HG02884 (cell line): Measurements from ENCODE around the gene SLC26A2.
A peak's percentile ranks its signal among the peaks of the same experiment; 100 is the strongest.
"Not testable (repeated sequence)": the region's sequence is repeated elsewhere in the genome, so short reads cannot be mapped to it uniquely, and the experiment has no call there.

Source experiments
- ATAC-seq: cut with Tn5 transposase; IDR thresholded peaks from one replicate; pipeline ENCODE4 v1.9.1; 2021; ENCODE audit warnings: mild to moderate bottlenecking, moderate library complexity; ENCODE audit not compliant: unreplicated experiment

Gene SLC26A2

GRCh38 chr5:150000990-150001659 lies 40.6 kb downstream of the SLC26A2 start:
- no peak for ATAC-seq

GRCh38 chr5:150001660-150002486 lies 41.3 kb downstream of the SLC26A2 start:
- peak; percentile 54 for ATAC-seq

GRCh38 chr5:150006318-150006717 lies 45.8 kb downstream of the SLC26A2 start:
- ATAC-seq, result no peak

GRCh38 chr5:150007050-150007449 lies 46.5 kb downstream of the SLC26A2 start:
- no peak for ATAC-seq

- ATAC-seq, result no peak
These were observed 49.3 kb downstream of the SLC26A2 start for GRCh38 chr5:150009671-150010387.

GRCh38 chr5:150013931-150014330 lies 53.4 kb downstream of the SLC26A2 start:
- no peak for ATAC-seq

GRCh38 chr5:150014456-150014855 lies 53.9 kb downstream of the SLC26A2 start:
- ATAC-seq, result no peak

- no peak for ATAC-seq
These were observed 54.9 kb downstream of the SLC26A2 start for GRCh38 chr5:150015415-150015814.

GRCh38 chr5:150016537-150016936 lies 56.0 kb downstream of the SLC26A2 start:
- no peak for ATAC-seq

- ATAC-seq, result no peak
These were observed 56.9 kb downstream of the SLC26A2 start for GRCh38 chr5:150017226-150018005.

- ATAC-seq, result no peak
These were observed 59.7 kb downstream of the SLC26A2 start for GRCh38 chr5:150020249-150020648.

- no peak for ATAC-seq
These were observed 61.1 kb downstream of the SLC26A2 start for GRCh38 chr5:150021491-150022157.

- ATAC-seq, result no peak
These were observed 61.6 kb downstream of the SLC26A2 start for GRCh38 chr5:150022158-150022531.

GRCh38 chr5:150022681-150023080 lies 62.1 kb downstream of the SLC26A2 start:
- ATAC-seq, result no peak

GRCh38 chr5:150023136-150023535 lies 62.6 kb downstream of the SLC26A2 start:
- no peak for ATAC-seq

- no peak for ATAC-seq
These were observed 63.9 kb downstream of the SLC26A2 start for GRCh38 chr5:150024346-150024984.

- no peak for ATAC-seq
These were observed 66.2 kb downstream of the SLC26A2 start for GRCh38 chr5:150026682-150027172.

- not testable (repeated sequence) for ATAC-seq
These were observed 67.5 kb downstream of the SLC26A2 start for GRCh38 chr5:150028047-150028446.

GRCh38 chr5:150033334-150033733 lies 72.8 kb downstream of the SLC26A2 start:
- ATAC-seq, result no peak

GRCh38 chr5:150034662-150035061 lies 74.1 kb downstream of the SLC26A2 start:
- ATAC-seq, result no peak
